Lung (tissue), 12 donors: ENCODE results near the gene CSNK2A3. TPM values are rescaled to one million over a fixed set of nuclear protein-coding genes. Genes with fewer than 3 reads are reported as not detected.

Experiments
- ATAC-seq: fragments of 200-7000 bp; cut with Tn5 transposase; one replicate; pipeline ENCODE4 v1.9.1; 2020; ENCODE audit warnings: moderate number of reproducible peaks; ENCODE audit not compliant: insufficient read depth, low FRiP score
- DNase-seq, 3 donors: peaks; one replicate each; pipeline ENCODE4 v3.0.0-alpha.2; 2013 to 2017
- H3K27ac ChIP-seq, 2 donors: one replicate each; pipeline ENCODE4 v1.5.1; 2013; ENCODE audit warnings: mild to moderate bottlenecking in 2 of 2, moderate library complexity in 2 of 2, control low read depth in 1 of 2, inconsistent platforms in 1 of 2, low read depth in 1 of 2, low read length in 1 of 2
- H3K27me3 ChIP-seq, 3 donors: one replicate each; pipeline ENCODE4 v1.5.1; 2013; ENCODE audit warnings: low read length in 2 of 3; ENCODE audit not compliant: control insufficient read depth in 3 of 3, insufficient read depth in 3 of 3
- H3K36me3 ChIP-seq, 4 donors: one replicate each; pipeline ENCODE4 v1.5.1; 2013; ENCODE audit warnings: low read length in 4 of 4, mild to moderate bottlenecking in 1 of 4, moderate library complexity in 1 of 4; ENCODE audit not compliant: control insufficient read depth in 4 of 4, insufficient read depth in 4 of 4
- H3K4me1 ChIP-seq, 5 donors: one replicate each; pipeline ENCODE4 v1.5.1; 2013; ENCODE audit warnings: low read length in 5 of 5, mild to moderate bottlenecking in 2 of 5, moderate library complexity in 1 of 5; ENCODE audit not compliant: control insufficient read depth in 5 of 5, insufficient read depth in 5 of 5
- H3K4me3 ChIP-seq: one replicate; pipeline ENCODE4 v1.5.1; 2013; ENCODE audit warnings: mild to moderate bottlenecking, control low read depth, moderate library complexity
- H3K9ac ChIP-seq, 2 donors: one replicate each; pipeline ENCODE4 v1.5.1; 2013; ENCODE audit warnings: low read length in 2 of 2, control low read depth in 1 of 2; ENCODE audit not compliant: insufficient read depth in 1 of 2
- H3K9me3 ChIP-seq, 4 donors: one replicate each; pipeline ENCODE4 v1.5.1; 2013; ENCODE audit warnings: low read length in 3 of 4, mild to moderate bottlenecking in 1 of 4, moderate library complexity in 1 of 4; ENCODE audit not compliant: control insufficient read depth in 4 of 4, insufficient read depth in 3 of 4
- WGBS, 2 donors: extraction: QIAGEN DNeasy Blood & Tissue Kit; methylation state at CpG; one replicate each; pipeline ENCODE4 v1.1.7; 2013; 5-methylcytosine and 5-hydroxymethylcytosine counted together
- polyA plus RNA-seq, 2 donors: library from polyadenylated mRNA; stranded (reverse); fragments of 200-250 nt; gene quantifications; one replicate each; pipeline ENCODE4 v1.2.1, GENCODE V29; 2013
- total RNA-seq, 2 donors: library from RNA; depleted of rRNA in 1 of 2; stranded (reverse); fragments of >200 nt in 1 of 2; gene quantifications; one replicate each; pipeline ENCODE4 v1.2.1, GENCODE V29; 2014 to 2021
- TF ChIP-seq, protein P1 (sequence below): IDR thresholded peaks from 2 replicates; pipeline ENCODE4 v1.5.1; 2012; ENCODE audit warnings: mild to moderate bottlenecking; ENCODE audit errors: control extremely low read depth, extremely low read depth
- donor health status: control.
- donor health status: control.
- donor health status: Bipolar disorder and iron deficiency.
- donor health status: healthy.
- donor health status: DM: yes; HTN: yes; CAD: no.

Gene CSNK2A3
- total and polyA plus RNA-seq, 4 donors, result 0.39 to 3.7 (median 1.6) TPM

DNA sequence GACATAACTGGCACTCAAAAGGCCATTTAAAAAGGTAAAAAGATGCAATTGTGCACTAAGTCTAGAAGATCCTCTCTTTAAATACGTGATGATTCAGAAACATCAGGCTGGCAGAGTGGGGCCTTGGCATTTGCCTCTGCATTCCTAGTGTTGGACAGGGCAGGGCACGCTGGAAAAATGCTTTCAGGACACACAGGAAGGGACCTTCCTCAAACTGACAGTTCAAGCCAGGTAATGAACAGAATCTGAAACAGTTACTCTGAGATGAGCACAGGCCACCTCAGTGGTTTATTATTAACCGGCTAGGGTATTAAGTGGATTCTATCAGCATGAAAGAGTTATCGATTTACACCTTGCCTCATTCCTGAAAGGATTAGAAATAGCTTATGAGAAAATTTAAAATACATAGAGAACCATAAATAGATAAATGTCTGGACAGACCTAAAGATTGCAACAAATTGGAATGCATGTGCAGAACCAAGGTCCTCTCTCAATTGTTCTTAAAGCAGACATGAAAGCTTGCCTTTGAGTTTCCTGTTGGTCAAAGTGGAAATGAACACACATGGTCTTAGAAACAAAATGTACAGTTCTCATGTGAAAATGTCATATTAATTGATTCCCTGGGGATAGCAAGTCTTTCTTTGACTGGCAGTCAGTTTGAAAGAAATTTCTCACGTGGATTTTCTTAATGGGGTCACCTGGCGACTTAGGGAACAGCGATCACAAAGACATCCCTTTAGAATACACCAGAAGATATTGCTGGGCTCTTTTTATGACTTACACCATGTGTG, 21.5 kb upstream of the CSNK2A3 start:
- no peak overlapping the region for H3K9ac ChIP-seq
- DNase-seq, result no peak
- peaks cover 0 to 14% (median 0%) of the 10 kb centered on the region in 5 donors for H3K4me1 ChIP-seq
- ATAC-seq, result no peak
- H3K36me3 ChIP-seq, result peaks cover 0 to 17% (median 0%) of the 10 kb centered on the region in 4 donors
- H3K27ac ChIP-seq, result no peak overlapping the region
- no peaks in the 10 kb centered on the region for H3K9me3 ChIP-seq
- WGBS, 2 donors, result 88 to 92% methylated on average over 7 of the region's 7 CpGs
- TF ChIP-seq, protein P1, sequence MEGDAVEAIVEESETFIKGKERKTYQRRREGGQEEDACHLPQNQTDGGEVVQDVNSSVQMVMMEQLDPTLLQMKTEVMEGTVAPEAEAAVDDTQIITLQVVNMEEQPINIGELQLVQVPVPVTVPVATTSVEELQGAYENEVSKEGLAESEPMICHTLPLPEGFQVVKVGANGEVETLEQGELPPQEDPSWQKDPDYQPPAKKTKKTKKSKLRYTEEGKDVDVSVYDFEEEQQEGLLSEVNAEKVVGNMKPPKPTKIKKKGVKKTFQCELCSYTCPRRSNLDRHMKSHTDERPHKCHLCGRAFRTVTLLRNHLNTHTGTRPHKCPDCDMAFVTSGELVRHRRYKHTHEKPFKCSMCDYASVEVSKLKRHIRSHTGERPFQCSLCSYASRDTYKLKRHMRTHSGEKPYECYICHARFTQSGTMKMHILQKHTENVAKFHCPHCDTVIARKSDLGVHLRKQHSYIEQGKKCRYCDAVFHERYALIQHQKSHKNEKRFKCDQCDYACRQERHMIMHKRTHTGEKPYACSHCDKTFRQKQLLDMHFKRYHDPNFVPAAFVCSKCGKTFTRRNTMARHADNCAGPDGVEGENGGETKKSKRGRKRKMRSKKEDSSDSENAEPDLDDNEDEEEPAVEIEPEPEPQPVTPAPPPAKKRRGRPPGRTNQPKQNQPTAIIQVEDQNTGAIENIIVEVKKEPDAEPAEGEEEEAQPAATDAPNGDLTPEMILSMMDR, result no peak
- no peak overlapping the region for H3K4me3 ChIP-seq
- H3K27me3 ChIP-seq, result no peaks in the 10 kb centered on the region

DNA sequence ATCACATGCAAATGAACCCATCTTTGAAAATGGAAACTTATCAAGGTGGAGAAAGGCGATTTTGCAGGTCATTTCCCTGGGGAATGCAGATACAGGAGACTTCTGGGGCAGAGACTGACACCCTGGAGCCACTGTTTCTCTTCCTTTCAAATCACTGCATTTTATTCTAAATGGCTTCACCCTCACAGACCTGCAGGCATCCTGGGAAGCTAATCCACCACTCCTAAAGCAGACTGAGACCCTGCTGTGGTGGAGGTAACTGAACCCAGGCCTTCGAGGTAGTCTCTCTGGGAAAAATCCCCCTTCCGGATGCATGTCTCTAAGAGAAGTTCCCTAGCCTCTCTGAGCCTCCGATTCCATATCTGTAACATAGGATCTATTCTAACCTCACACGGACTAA, 20.9 kb upstream of the CSNK2A3 start:
- TF ChIP-seq, protein P1, result no peak
- 86% methylated on average over 5 of the region's 5 CpGs for whole genome bisulfite sequencing, 2 donors
- H3K9ac ChIP-seq, result no peak overlapping the region
- DNase-seq, result no peak
- no peak overlapping the region for H3K4me3 ChIP-seq
- H3K9me3 ChIP-seq, result no peaks in the 10 kb centered on the region
- peaks cover 0 to 17% (median 0%) of the 10 kb centered on the region in 4 donors for H3K36me3 ChIP-seq
- peaks cover 0 to 14% (median 0%) of the 10 kb centered on the region in 5 donors for H3K4me1 ChIP-seq
- H3K27me3 ChIP-seq, result no peaks in the 10 kb centered on the region
- no peak overlapping the region for H3K27ac ChIP-seq
- no peak for ATAC-seq

DNA sequence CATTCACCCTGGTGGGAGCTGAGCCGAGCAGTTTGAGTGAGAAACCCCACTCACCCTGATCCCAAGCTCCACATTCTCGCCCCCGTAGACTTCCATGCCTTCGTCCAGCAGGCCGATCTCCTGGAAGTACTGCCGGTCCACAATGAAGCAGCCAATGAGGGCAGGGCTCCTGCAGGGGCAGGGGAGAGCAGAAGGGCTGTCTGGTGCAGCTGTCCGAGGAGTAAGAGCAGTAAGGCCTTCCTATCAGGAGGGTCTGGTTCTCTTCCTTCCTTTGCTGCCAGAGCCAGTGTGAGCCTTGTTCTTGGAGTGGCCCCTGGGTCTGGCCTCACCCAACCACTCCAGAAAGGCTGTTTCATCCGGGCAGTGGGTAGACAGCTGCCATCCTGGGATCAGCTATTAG, 19.4 kb upstream of the CSNK2A3 start:
- Histone ChIP-seq H3K27ac (no peak overlapping the region), H3K27me3 (no peaks in the 10 kb centered on the region), H3K4me1 (peaks cover 0 to 14% (median 0%) of the 10 kb centered on the region in 5 donors), H3K36me3 (peaks cover 0 to 17% (median 0%) of the 10 kb centered on the region in 4 donors), H3K4me3 (no peak overlapping the region), H3K9ac (no peak overlapping the region), H3K9me3 (no peaks in the 10 kb centered on the region)
- TF ChIP-seq, protein P1, result no peak
- DNase-seq, result no peak
- no peak for ATAC-seq
- WGBS, 2 donors, result 94 to 96% methylated on average over 8 of the region's 8 CpGs
